RPMI8226 (cell line): Measurements from ENCODE around the gene ZIK1.

Source experiments
- DNase-seq: peaks from one replicate; pipeline ENCODE4 v3.0.0-alpha.2; 2015

The ZIK1 gene

GRCh38 chr19:57613941-57614743, 30.2 kb downstream of the ZIK1 start, which contains the start of gene ZNF134:
TSS of gene ZNF134 (plus strand) at chr19:57614242. CDS start at chr19:57619469, 5,227 bp downstream.
- DNase-seq = peak; percentile 96

- DNase-seq = no peak
Observed at GRCh38 chr19:57615346-57615745, 31.4 kb downstream of the ZIK1 start.

- no peak for DNase-seq
Observed at GRCh38 chr19:57620673-57621348, 36.9 kb downstream of the ZIK1 start.

- DNase-seq = no peak
Observed at GRCh38 chr19:57623091-57623490, 39.1 kb downstream of the ZIK1 start.

GRCh38 chr19:57632987-57633831, 49.3 kb downstream of the ZIK1 start, which contains the start of gene ZNF211:
TSS of gene ZNF211 (plus strand) at chr19:57633168. CDS start at chr19:57633347, 179 bp downstream.
- peak; percentile 96 for DNase-seq

- no peak for DNase-seq
Observed at GRCh38 chr19:57633832-57634131, 49.8 kb downstream of the ZIK1 start.

DNA sequence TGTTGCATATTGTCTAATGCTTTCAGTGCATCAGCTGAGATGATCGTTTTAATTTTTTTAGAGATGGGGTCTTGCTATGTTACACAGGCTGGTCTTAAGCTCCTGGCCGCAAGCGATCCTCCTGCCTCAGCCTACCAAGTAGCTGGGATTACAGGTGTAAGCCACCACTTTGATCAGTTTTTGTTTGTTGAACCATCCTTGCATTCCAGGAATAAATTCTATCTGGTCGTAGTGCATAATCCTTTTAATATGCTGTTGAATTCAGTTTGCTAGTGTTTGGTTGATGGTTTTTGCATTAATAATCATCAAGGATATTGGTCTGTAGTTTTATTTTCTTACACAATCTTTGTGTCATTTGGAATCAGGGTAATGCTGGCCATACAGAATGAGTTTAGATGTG, 53.4 kb downstream of the ZIK1 start:
- DNase-seq = no peak

DNA sequence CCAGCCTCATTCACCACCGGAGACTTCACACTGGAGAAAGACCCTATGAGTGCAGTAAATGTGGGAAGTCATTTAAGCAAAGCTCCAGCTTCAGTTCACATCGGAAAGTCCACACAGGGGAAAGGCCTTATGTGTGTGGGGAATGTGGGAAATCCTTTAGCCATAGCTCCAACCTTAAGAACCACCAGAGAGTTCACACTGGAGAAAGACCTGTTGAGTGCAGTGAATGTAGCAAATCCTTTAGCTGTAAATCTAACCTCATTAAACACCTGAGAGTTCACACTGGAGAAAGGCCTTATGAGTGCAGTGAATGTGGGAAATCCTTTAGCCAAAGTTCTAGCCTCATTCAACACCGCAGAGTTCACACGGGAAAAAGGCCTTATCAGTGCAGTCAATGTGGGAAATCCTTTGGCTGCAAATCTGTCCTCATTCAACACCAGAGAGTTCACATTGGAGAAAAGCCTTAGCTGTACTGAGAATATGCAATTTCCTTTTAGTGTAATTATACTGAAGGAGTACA, 57.8 kb downstream of the ZIK1 start:
- DNase-seq = no peak

DNA sequence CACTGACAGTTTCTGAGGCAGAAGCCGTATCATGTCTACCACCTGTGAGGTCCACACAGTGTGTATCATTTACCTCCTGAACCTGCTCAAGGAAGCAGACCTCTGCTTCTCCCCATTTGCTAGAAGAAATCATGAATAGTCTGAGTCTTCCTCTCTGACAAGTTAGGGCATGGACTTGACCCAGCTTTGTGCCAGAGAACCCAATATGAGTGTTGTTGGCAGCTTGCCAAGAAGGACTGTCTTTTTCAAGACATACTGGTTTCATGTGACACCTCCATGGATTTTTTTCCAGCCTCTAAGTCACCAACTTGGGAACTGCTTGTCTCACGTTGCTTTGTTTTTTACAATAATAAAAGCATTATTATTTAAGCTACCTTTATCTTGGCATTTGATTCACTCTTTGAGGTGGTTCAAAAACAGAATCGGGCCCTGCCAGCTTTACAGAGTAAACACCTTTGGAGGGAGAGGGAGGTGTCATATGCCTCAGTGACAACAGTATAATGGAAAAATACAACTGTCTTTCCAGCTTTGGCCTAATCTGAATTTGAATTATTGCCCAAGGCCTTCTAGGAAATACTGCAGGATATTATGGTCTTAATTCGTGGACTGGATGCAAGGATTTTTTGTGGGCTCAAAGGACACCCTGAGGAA, 58.6 kb downstream of the ZIK1 start:
- DNase-seq = no peak
